K562 (cell line): ENCODE results near the gene IFRD1. TPM values are rescaled to one million over a fixed set of nuclear protein-coding genes. Genes with fewer than 3 reads are reported as not detected.
A peak's percentile ranks its signal among the peaks of the same experiment; 100 is the strongest.

Source experiments
- ATAC-seq: fragments of 200-7000 bp; cut with Tn5 transposase; 3 replicates; pipeline ENCODE4 v1.9.1; 2020; ENCODE audit warnings: moderate library complexity
- BruUV-seq: library from RNA; stranded (reverse); fragments of 400-500 nt; replicated peaks from 2 replicates; lab custom pipeline; 2021; lab: Mats Ljungman, UMichigan
- CTCF ChIA-PET: fragments of 300-600 bp; formaldehyde crosslinking; extraction: SDS; loops from one replicate; lab custom pipeline; 2021; ENCODE audit warnings: low intra/inter-chr PET ratio; lab: Yijun Ruan, JAX
- POLR2A ChIA-PET: fragments of 300-600, 350-650 bp; sonication (Branson Sonifier 250); formaldehyde crosslinking; extraction: SDS; loops from one replicate; lab custom pipeline; 2021; ENCODE audit warnings: antibody characterized with exemption, inconsistent platforms; lab: Yijun Ruan, JAX
- DNase-seq, 4 experiments: peaks; one replicate each; pipeline versions ENCODE4 v3.0.0 to v3.0.0-alpha.2; 2011 to 2018; ENCODE audit warnings: low spot score in 3 of 4, mixed read lengths in 3 of 4; ENCODE audit errors: extremely low read depth in 1 of 4
- FAIRE-seq: peaks from 2 replicates; lab custom pipeline; 2011; peaks lifted over from hg19 to GRCh38; lab: Jason Lieb, UNC
- H2AFZ ChIP-seq: 2 replicates; pipeline ENCODE4 v1.6.0; 2011; ENCODE audit warnings: low read depth, low read length, control low read depth, inconsistent platforms
- H3K27ac ChIP-seq: fragments of 200-600 bp; 3 replicates; pipeline ENCODE4 v1.8.0; 2011; ENCODE audit warnings: low read depth, mild to moderate bottlenecking, control low read depth, inconsistent platforms, low read length, moderate library complexity, mixed read lengths; ENCODE audit errors: extremely low read depth
- H3K27me3 ChIP-seq, 2 experiments: fragments of 300-600 bp in 1 of 2; 2 replicates in 1 of 2; 3 replicates in 1 of 2; pipeline versions ENCODE4 v1.6.0 to v1.8.0; 2011; ENCODE audit warnings: inconsistent platforms in 2 of 2, low read length in 2 of 2, mild to moderate bottlenecking in 1 of 2, mixed read lengths in 1 of 2, moderate library complexity in 1 of 2; ENCODE audit not compliant: control insufficient read depth in 2 of 2, insufficient read depth in 2 of 2
- H3K36me3 ChIP-seq: fragments of 300-600 bp; 3 replicates; pipeline ENCODE4 v1.8.0; 2011; ENCODE audit warnings: mild to moderate bottlenecking, low read length, inconsistent platforms; ENCODE audit not compliant: control insufficient read depth, insufficient read depth
- H3K4me1 ChIP-seq, 2 experiments: fragments of 200-600 bp in 1 of 2; replicated peaks in 1 of 2; 2 replicates in 1 of 2; 3 replicates in 1 of 2; pipeline versions ENCODE4 v1.5.1 to v1.8.0; 2011; ENCODE audit warnings: inconsistent platforms in 2 of 2, low read length in 2 of 2, mild to moderate bottlenecking in 1 of 2, mixed read lengths in 1 of 2, moderate library complexity in 1 of 2; ENCODE audit not compliant: control insufficient read depth in 2 of 2, insufficient read depth in 2 of 2
- H3K4me2 ChIP-seq: 2 replicates; pipeline ENCODE4 v1.6.1; 2011; ENCODE audit warnings: low read length, control low read depth, inconsistent platforms, mixed read lengths; ENCODE audit not compliant: insufficient read depth
- H3K4me3 ChIP-seq: fragments of 200-600 bp; sonication (generic), shearing (Covaris generic); 2 replicates; pipeline ENCODE4 v1.5.1; 2016; ENCODE audit warnings: control low read depth, inconsistent platforms
- H3K79me2 ChIP-seq: fragments of 200-600 bp; 3 replicates; pipeline ENCODE4 v1.8.0; 2011; ENCODE audit warnings: low read length, inconsistent platforms; ENCODE audit not compliant: control insufficient read depth, insufficient read depth
- H3K9ac ChIP-seq, 2 experiments: 2 replicates each; pipeline versions ENCODE4 v1.6.0 to v1.6.1; 2011; ENCODE audit warnings: low read depth in 2 of 2, low read length in 2 of 2, control low read depth in 1 of 2, inconsistent platforms in 1 of 2, mild to moderate bottlenecking in 1 of 2, mixed read lengths in 1 of 2; ENCODE audit not compliant: insufficient read depth in 1 of 2
- H3K9me1 ChIP-seq: one replicate; pipeline ENCODE4 v1.6.0; 2011; ENCODE audit warnings: inconsistent platforms, mild to moderate bottlenecking, low read length, moderate library complexity; ENCODE audit not compliant: control insufficient read depth, insufficient read depth
- H3K9me3 ChIP-seq: replicated peaks from 2 replicates; pipeline ENCODE4 v1.5.1; 2011; ENCODE audit warnings: low read depth, low read length, inconsistent platforms; ENCODE audit not compliant: control insufficient read depth, insufficient read depth
- H4K20me1 ChIP-seq: replicated peaks from 2 replicates; pipeline ENCODE4 v1.6.1; 2011; ENCODE audit warnings: low read length, inconsistent platforms, mixed read lengths; ENCODE audit not compliant: control insufficient read depth, insufficient read depth
- ARID1B ChIP-seq: fragments of 450-650 bp; IDR thresholded peaks from 2 replicates; pipeline ENCODE4 v1.6.1; 2016; ENCODE audit warnings: antibody characterized with exemption, mild to moderate bottlenecking, inconsistent platforms
- ATF1 ChIP-seq, 2 experiments: fragments of 450-650 bp in 1 of 2; IDR thresholded peaks; 2 replicates each; pipeline ENCODE4 v1.6.1; 2016; ENCODE audit warnings: missing compliant biosample characterization in 1 of 2, missing genetic modification characterization in 1 of 2
- ATF7 ChIP-seq: fragments of 450-650 bp; IDR thresholded peaks from 2 replicates; pipeline ENCODE4 v1.7.1; 2014; ENCODE audit warnings: mild to moderate bottlenecking, moderate library complexity
- CEBPG ChIP-seq, 3 experiments: fragments of 200-800 bp in 1 of 3; sonication (Bioruptor generic) in 1 of 3; sonication (generic) in 1 of 3; formaldehyde crosslinking in 1 of 3; IDR thresholded peaks in 2 of 3; conservative IDR thresholded peaks in 1 of 3; 2 replicates each; pipeline versions ENCODE4 v1.6.1 to v1.8.0; 2016 to 2022; ENCODE audit warnings: missing compliant biosample characterization in 2 of 3, missing genetic modification characterization in 2 of 3, mild to moderate bottlenecking in 1 of 3, missing genetic modification reagents in 1 of 3
- DMBX1 ChIP-seq: fragments of 250-450 bp; sonication (Bioruptor Pico); IDR thresholded peaks from 2 replicates; pipeline ENCODE4 v1.8.0; 2022; ENCODE audit warnings: inconsistent platforms, mild to moderate bottlenecking, moderate library complexity, borderline replicate concordance
- JUND ChIP-seq, 2 experiments: IDR thresholded peaks; 2 replicates in 1 of 2; 3 replicates in 1 of 2; pipeline ENCODE4 v1.6.1; 2011; ENCODE audit warnings: borderline replicate concordance in 2 of 2, low read depth in 2 of 2, low read length in 2 of 2, improper control_type of control experiment in 1 of 2, missing biosample characterization in 1 of 2, missing genetic modification characterization in 1 of 2, missing genetic modification reagents in 1 of 2
- MECOM ChIP-seq: fragments of 250-450 bp; sonication (Bioruptor Pico); IDR thresholded peaks from 2 replicates; pipeline ENCODE4 v1.8.0; 2022; ENCODE audit warnings: inconsistent platforms
- MEF2A ChIP-seq: IDR thresholded peaks from 2 replicates; pipeline ENCODE4 v1.6.1; 2011; ENCODE audit warnings: low read depth, mild to moderate bottlenecking, low read length, moderate library complexity; ENCODE audit not compliant: control insufficient read depth
- POLR2AphosphoS5 ChIP-seq: IDR thresholded peaks from 2 replicates; pipeline ENCODE4 v1.6.1; 2011; ENCODE audit warnings: mild to moderate bottlenecking, low read depth, low read length, moderate library complexity; ENCODE audit not compliant: control insufficient read depth, insufficient read depth
- WGBS: fragments of 100-300 bp; shearing (Covaris generic); methylation state at CpG from one replicate; pipeline ENCODE4 v1.1.6; 2016; ENCODE audit warnings: low coverage, mixed read lengths; ENCODE audit not compliant: insufficient coverage; ENCODE audit errors: missing lambda C conversion rate; 5-methylcytosine and 5-hydroxymethylcytosine counted together
- in situ Hi-C: fragments of 300-500 bp; cut with MboI; formaldehyde crosslinking; loops from 4 replicates; pipeline ENCODE4 v1.15.0; 2018; ENCODE audit warnings: inconsistent platforms, mixed read lengths
- intact Hi-C: fragments of 100-400 bp; cut with micrococcal nuclease; formaldehyde crosslinking; loops from 2 replicates; pipeline ENCODE4 v1.14.2; 2022
- polyA plus RNA-seq, 8 experiments: library from polyadenylated mRNA; depleted of rRNA in 4 of 8; stranded (reverse) in 5 of 8; unstranded in 3 of 8; fragments of >200 nt; fragmentation: Nextera tagmentation in 2 of 8; fragmentation: Illumina TruSeq in 1 of 8; extraction: Ambion mirVana in 2 of 8; extraction: Trizol in 1 of 8; gene quantifications; 2 replicates each; pipeline versions ENCODE4 v1.2.1 to v1.2.3, GENCODE V29; 2011 to 2014; ENCODE audit warnings: inconsistent platforms in 1 of 8, missing spikeins in 1 of 8
- total RNA-seq, 7 experiments: library from RNA; depleted of rRNA in 6 of 7; stranded (reverse); fragments of >200 nt in 6 of 7; fragmentation: Illumina TruSeq in 2 of 7; extraction: Trizol in 2 of 7; gene quantifications; 2 replicates each; pipeline versions ENCODE4 v1.2.1 to v1.2.3, GENCODE V29; 2011 to 2021; ENCODE audit warnings: low replicate concordance in 1 of 7
- TF ChIP-seq, protein P1 (sequence below): sonication (generic); formaldehyde crosslinking; IDR thresholded peaks from 2 replicates; pipeline ENCODE4 v1.8.0; 2023; ENCODE audit warnings: mild to moderate bottlenecking, missing genetic modification reagents
- TF ChIP-seq, protein P2 (sequence below): IDR thresholded peaks from 2 replicates; pipeline ENCODE4 v1.6.1; 2012; ENCODE audit warnings: low read depth, low read length, improper control_type of control experiment, borderline replicate concordance

Gene IFRD1
- total and polyA plus RNA-seq, 9 of the 15 experiments (the other 6 are each of a cell fraction or from before 2014, with no cell fraction given): 27.6 to 81.8 (median 68.1) TPM

- Histone ChIP-seq H3K9ac (peak overlapping the region in 1 of 2 experiments; percentile 89; a peak in 1 of 4 replicates), H3K4me3 (no peak overlapping the region), H3K36me3 (peaks cover 32% of the 10 kb centered on the region), H4K20me1 (peaks cover 4% of the 10 kb centered on the region; the same call in 1 of the 2 replicates), H3K27me3 (no peaks in the 10 kb centered on the region), H3K4me1 (peaks cover 8 to 12% of the 10 kb centered on the region in 2 experiments; a peak in 4 of 5 replicates), H3K4me2 (no peak overlapping the region), H2AFZ (no peak overlapping the region), H3K27ac (no peak overlapping the region; the same call in 2 of the 3 replicates), H3K9me1 (no peaks in the 10 kb centered on the region), H3K79me2 (peaks cover 49% of the 10 kb centered on the region), H3K9me3 (no peaks in the 10 kb centered on the region)
- DNase-seq: no peak
- ATAC-seq: no peak
- WGBS: 45% methylated on average over 7 of the region's 7 CpGs
- ChIA-PET CTCF (no interaction called here), POLR2A (interaction anchor here (4.1 kb wide), 1 partner anchor 16 kb away, joined by 66 read pairs; no protein-coding TSS in a partner anchor)
- in situ Hi-C loops (no loop called here), intact Hi-C loops (no loop called here)
- BruUV-seq: no TSS peak
- FAIRE-seq: no peak
- no peak for TF ChIP-seq ATF1 (CRISPR knock-in tag; IDR thresholded peaks at IDR 0.05)
- TF ChIP-seq ATF1 (tag; IDR thresholded peaks at IDR 0.05): 0 out of 2 replicates have a peak, but pooled peaks have one; percentile 17
- 0 out of 2 replicates have a peak, but pooled peaks have one; percentile 9 for TF ChIP-seq ARID1B
- TF ChIP-seq, protein P1, sequence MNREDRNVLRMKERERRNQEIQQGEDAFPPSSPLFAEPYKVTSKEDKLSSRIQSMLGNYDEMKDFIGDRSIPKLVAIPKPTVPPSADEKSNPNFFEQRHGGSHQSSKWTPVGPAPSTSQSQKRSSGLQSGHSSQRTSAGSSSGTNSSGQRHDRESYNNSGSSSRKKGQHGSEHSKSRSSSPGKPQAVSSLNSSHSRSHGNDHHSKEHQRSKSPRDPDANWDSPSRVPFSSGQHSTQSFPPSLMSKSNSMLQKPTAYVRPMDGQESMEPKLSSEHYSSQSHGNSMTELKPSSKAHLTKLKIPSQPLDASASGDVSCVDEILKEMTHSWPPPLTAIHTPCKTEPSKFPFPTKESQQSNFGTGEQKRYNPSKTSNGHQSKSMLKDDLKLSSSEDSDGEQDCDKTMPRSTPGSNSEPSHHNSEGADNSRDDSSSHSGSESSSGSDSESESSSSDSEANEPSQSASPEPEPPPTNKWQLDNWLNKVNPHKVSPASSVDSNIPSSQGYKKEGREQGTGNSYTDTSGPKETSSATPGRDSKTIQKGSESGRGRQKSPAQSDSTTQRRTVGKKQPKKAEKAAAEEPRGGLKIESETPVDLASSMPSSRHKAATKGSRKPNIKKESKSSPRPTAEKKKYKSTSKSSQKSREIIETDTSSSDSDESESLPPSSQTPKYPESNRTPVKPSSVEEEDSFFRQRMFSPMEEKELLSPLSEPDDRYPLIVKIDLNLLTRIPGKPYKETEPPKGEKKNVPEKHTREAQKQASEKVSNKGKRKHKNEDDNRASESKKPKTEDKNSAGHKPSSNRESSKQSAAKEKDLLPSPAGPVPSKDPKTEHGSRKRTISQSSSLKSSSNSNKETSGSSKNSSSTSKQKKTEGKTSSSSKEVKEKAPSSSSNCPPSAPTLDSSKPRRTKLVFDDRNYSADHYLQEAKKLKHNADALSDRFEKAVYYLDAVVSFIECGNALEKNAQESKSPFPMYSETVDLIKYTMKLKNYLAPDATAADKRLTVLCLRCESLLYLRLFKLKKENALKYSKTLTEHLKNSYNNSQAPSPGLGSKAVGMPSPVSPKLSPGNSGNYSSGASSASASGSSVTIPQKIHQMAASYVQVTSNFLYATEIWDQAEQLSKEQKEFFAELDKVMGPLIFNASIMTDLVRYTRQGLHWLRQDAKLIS (CRISPR knock-in tag): 0 out of 2 replicates have a peak, but pooled peaks have one; percentile 23
- no peak for TF ChIP-seq DMBX1 (CRISPR knock-in tag)
- TF ChIP-seq MECOM (CRISPR knock-in tag): no peak
- TF ChIP-seq CEBPG (CRISPR knock-in tag; IDR thresholded peaks at IDR 0.05): no peak
- peak; percentile 38 to 63; a peak in 3 of 4 replicates for TF ChIP-seq CEBPG (tag; conservative IDR thresholded peaks at IDR 0.05 in 1 of 2, IDR thresholded peaks at IDR 0.05 in 1 of 2)
- peak; percentile 75 for TF ChIP-seq ATF7
- TF ChIP-seq, protein P2, sequence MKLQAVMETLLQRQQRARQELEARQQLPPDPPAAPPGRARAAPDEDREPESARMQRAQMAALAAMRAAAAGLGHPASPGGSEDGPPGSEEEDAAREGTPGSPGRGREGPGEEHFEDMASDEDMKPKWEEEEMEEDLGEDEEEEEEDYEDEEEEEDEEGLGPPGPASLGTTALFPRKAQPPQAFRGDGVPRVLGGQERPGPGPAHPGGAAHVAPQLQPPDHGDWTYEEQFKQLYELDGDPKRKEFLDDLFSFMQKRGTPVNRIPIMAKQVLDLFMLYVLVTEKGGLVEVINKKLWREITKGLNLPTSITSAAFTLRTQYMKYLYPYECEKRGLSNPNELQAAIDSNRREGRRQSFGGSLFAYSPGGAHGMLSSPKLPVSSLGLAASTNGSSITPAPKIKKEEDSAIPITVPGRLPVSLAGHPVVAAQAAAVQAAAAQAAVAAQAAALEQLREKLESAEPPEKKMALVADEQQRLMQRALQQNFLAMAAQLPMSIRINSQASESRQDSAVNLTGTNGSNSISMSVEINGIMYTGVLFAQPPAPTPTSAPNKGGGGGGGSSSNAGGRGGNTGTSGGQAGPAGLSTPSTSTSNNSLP: peak; percentile 37; the same call in 1 of the 2 replicates
- TF ChIP-seq POLR2AphosphoS5: no peak
- peak; percentile 52; the same call in 1 of the 2 replicates for TF ChIP-seq JUND (IDR thresholded peaks at IDR 0.05; ENCODE audit: borderline replicate concordance, low read depth, low read length)
- TF ChIP-seq JUND (tag; IDR thresholded peaks at IDR 0.05; ENCODE audit: borderline replicate concordance, low read depth, low read length): 0 out of 3 replicates have a peak, but pooled peaks have one; percentile 44
- TF ChIP-seq MEF2A: peak; percentile 97
Observed at GRCh38 chr7:112453505-112454171, 3.4 kb downstream of the IFRD1 start.
